ENCODE measurements around the gene CAMTA2.

GRCh38 chr17:5027916-5028315 is 40.4 kb upstream of the CAMTA2 start:
- TF ChIP-seq FOSL1 (tag; conservative IDR thresholded peaks at IDR 0.05) = no peak
- TF ChIP-seq ERF (CRISPR knock-in tag; IDR thresholded peaks at IDR 0.05) = no peak
- no peak for TF ChIP-seq USF1 (CRISPR knock-in tag; IDR thresholded peaks at IDR 0.05)
- no peak for TF ChIP-seq CTCF (IDR thresholded peaks at IDR 0.05 in 2 of 3, conservative IDR thresholded peaks at IDR 0.05 in 1 of 3; ENCODE audit: insufficient read depth in 2 of 3, low read depth in 1 of 3, low read length in 3 of 3)
- TF ChIP-seq TARDBP (IDR thresholded peaks at IDR 0.05) = no peak
- TF ChIP-seq BHLHE40 (IDR thresholded peaks at IDR 0.05; ENCODE audit: low read length) = no peak
- TF ChIP-seq BDP1 (IDR thresholded peaks at IDR 0.05; ENCODE audit: insufficient read depth, insufficient read length) = no peak
- no peak for TF ChIP-seq MTA3 (IDR thresholded peaks at IDR 0.05; ENCODE audit: borderline replicate concordance)
- no peak for TF ChIP-seq CHD1 (IDR thresholded peaks at IDR 0.05; ENCODE audit: low read length)
- TF ChIP-seq EP300 (IDR thresholded peaks at IDR 0.05; ENCODE audit: low read length) = no peak
- no peak for TF ChIP-seq RAD21 (CRISPR knock-in tag; conservative IDR thresholded peaks at IDR 0.05 in 1 of 2, IDR thresholded peaks at IDR 0.05 in 1 of 2)
